Measurements from ENCODE around the gene DYSF.

Gene DYSF

DNA sequence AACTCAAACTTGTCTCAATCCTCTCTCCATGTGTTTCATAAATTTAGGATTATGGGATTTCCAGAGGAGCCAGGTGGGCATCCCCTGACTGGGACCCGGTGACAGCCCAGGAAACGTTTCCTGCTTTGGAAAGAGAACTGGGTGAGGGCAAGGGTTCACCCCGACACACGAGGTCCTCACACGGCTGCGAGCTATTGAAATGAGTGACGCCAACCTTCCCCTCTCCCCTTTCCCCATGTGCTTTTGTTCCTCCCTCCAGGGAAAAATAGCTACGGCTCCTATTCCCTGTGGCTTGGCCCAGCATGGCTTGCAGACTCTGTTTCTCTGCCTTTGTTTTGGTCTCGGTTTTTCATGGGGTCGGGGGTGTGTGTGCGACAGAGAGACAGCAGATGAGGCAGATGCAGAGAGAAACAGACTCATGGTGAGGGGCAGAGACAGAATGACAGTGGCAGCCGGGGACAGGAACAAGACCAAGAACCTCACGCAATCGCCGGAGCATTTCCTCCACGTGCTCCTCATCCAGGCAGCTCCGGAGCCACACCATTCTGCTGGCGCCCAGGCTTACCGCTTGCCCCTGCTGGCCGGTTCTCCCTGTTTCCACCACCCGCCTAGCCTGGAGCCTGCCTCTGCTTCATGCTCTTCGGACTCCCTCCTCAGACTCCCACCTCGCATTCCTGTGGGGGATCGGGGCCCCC lies 238.5 kb downstream of the DYSF start:
- Histone ChIP-seq H3K27ac (ENCODE audit: insufficient read depth in 1 of 2, low read depth in 1 of 2, low read length in 2 of 2, poor library complexity in 1 of 2, severe bottlenecking in 2 of 2) (no peak overlapping the region), H3K4me3 (ENCODE audit: control insufficient read depth in 1 of 7, extremely low read depth in 1 of 7, insufficient read depth in 4 of 7, low read depth in 2 of 7, low read length in 6 of 7) (no peak overlapping the region), H3K36me3 (ENCODE audit: control insufficient read depth in 4 of 4, insufficient read depth in 4 of 4, low read length in 3 of 4) (no peaks in the 10 kb centered on the region), H3K9me3 (ENCODE audit: control extremely low read depth in 1 of 5, control insufficient read depth in 4 of 5, insufficient read depth in 2 of 5, low read depth in 1 of 5, low read length in 4 of 5) (no peaks in the 10 kb centered on the region), H3K4me1 (ENCODE audit: control extremely low read depth in 1 of 4, control insufficient read depth in 4 of 4, insufficient read depth in 4 of 4, low read length in 3 of 4) (no peaks in the 10 kb centered on the region), H3K27me3 (replicated peaks in 2 of 5; ENCODE audit: control insufficient read depth in 4 of 5, insufficient read depth in 5 of 5, low read length in 4 of 5) (peaks cover 0 to 55% (median 14%) of the 10 kb centered on the region in 5 experiments)
- ChIA-PET CTCF (no interaction called here), POLR2A (no interaction called here)
- DNase-seq, result no peak
- WGBS (ENCODE audit: insufficient coverage), result 53% methylated on average over 23 of the region's 24 CpGs

- H3K36me3 ChIP-seq (ENCODE audit: control insufficient read depth in 4 of 4, insufficient read depth in 4 of 4, low read length in 3 of 4), result no peaks in the 10 kb centered on the region
- DNase-seq, result no peak
- H3K9me3 ChIP-seq (ENCODE audit: control extremely low read depth in 1 of 5, control insufficient read depth in 4 of 5, insufficient read depth in 2 of 5, low read depth in 1 of 5, low read length in 4 of 5), result no peaks in the 10 kb centered on the region
- H3K27me3 ChIP-seq (replicated peaks in 2 of 5; ENCODE audit: control insufficient read depth in 4 of 5, insufficient read depth in 5 of 5, low read length in 4 of 5), result peaks cover 0 to 50% (median 16%) of the 10 kb centered on the region in 5 experiments
- no peak overlapping the region for H3K4me3 ChIP-seq (ENCODE audit: control insufficient read depth in 1 of 7, extremely low read depth in 1 of 7, insufficient read depth in 4 of 7, low read depth in 2 of 7, low read length in 6 of 7)
- no peak overlapping the region for H3K27ac ChIP-seq (ENCODE audit: insufficient read depth in 1 of 2, low read depth in 1 of 2, low read length in 2 of 2, poor library complexity in 1 of 2, severe bottlenecking in 2 of 2)
- no peaks in the 10 kb centered on the region for H3K4me1 ChIP-seq (ENCODE audit: control extremely low read depth in 1 of 4, control insufficient read depth in 4 of 4, insufficient read depth in 4 of 4, low read length in 3 of 4)
- CTCF ChIA-PET, result interaction anchor here (1.6 kb wide), 1 partner anchor 8 kb away, joined by 3 read pairs; no protein-coding TSS in a partner anchor
- WGBS (ENCODE audit: insufficient coverage), result 81% methylated on average over 7 of the region's 10 CpGs
- POLR2A ChIA-PET, result interaction anchor here (0.5 kb wide), 1 partner anchor 25 kb away, joined by 4 read pairs; no protein-coding TSS in a partner anchor
Measured at GRCh38 chr2:71692621-71693277, 239.4 kb downstream of the DYSF start.

- CTCF ChIA-PET, result interaction anchor here (1.6 kb wide), 1 partner anchor 9 kb away, joined by 3 read pairs; no protein-coding TSS in a partner anchor
- peaks cover 0 to 45% (median 16%) of the 10 kb centered on the region in 5 experiments for H3K27me3 ChIP-seq (replicated peaks in 2 of 5; ENCODE audit: control insufficient read depth in 4 of 5, insufficient read depth in 5 of 5, low read length in 4 of 5)
Measured at GRCh38 chr2:71693286-71694270, 240.2 kb downstream of the DYSF start.

DNA sequence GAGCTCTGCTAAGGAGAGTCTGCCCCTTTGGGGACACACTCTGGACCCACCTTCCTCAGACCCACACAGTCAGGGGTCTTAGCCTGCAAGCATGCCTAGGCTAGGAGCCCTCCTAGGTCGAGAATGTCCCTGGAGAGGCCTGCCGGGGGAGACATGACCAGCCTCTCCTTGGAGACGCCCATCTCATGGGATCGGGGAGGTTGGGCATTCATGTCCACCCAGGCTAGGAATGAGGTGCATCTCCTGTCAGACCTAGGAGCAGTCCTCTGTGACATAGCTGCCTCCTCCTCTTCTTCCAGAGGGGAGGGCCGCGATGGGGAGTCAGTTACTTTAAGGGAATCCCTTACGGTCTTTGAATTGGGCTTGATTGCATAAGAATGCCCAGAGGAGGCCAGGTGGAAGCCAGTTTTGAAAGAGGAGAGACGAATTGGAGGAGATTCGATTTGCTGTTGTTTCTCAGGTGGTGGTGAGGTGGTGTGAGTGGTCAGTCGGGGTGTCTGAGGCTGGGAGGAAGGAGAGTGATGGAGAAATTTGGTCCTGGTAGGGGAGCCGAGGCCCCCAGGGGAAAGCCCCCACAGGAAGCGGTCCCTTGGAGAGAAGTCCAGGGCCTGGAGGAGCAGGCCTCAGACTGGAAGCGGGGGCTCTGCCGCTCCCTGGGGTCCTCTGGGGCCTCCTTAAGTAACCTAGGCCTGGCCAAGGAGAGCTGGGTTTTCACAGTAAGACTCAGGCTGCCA lies 241.3 kb downstream of the DYSF start:
- ChIA-PET CTCF (interaction anchor here (1.0 kb wide), 1 partner anchor 8 kb away, joined by 3 read pairs; no protein-coding TSS in a partner anchor), POLR2A (no interaction called here)
- no peaks in the 10 kb centered on the region for H3K9me3 ChIP-seq (ENCODE audit: control extremely low read depth in 1 of 5, control insufficient read depth in 4 of 5, insufficient read depth in 2 of 5, low read depth in 1 of 5, low read length in 4 of 5)
- H3K4me1 ChIP-seq (ENCODE audit: control extremely low read depth in 1 of 4, control insufficient read depth in 4 of 4, insufficient read depth in 4 of 4, low read length in 3 of 4), result no peaks in the 10 kb centered on the region
- DNase-seq, result no peak
- H3K27me3 ChIP-seq (replicated peaks in 2 of 5; ENCODE audit: control insufficient read depth in 4 of 5, insufficient read depth in 5 of 5, low read length in 4 of 5), result peaks cover 0 to 52% (median 16%) of the 10 kb centered on the region in 5 experiments
- H3K36me3 ChIP-seq (ENCODE audit: control insufficient read depth in 4 of 4, insufficient read depth in 4 of 4, low read length in 3 of 4), result no peaks in the 10 kb centered on the region
- no peak overlapping the region for H3K4me3 ChIP-seq (ENCODE audit: control insufficient read depth in 1 of 7, extremely low read depth in 1 of 7, insufficient read depth in 4 of 7, low read depth in 2 of 7, low read length in 6 of 7)
- H3K27ac ChIP-seq (ENCODE audit: insufficient read depth in 1 of 2, low read depth in 1 of 2, low read length in 2 of 2, poor library complexity in 1 of 2, severe bottlenecking in 2 of 2), result no peak overlapping the region
- 82% methylated on average over 11 of the region's 14 CpGs for WGBS (ENCODE audit: insufficient coverage)

More at GRCh38 chr2:71693286-71694270, 240.2 kb downstream of the DYSF start:
- DNase-seq, result no peak
- Histone ChIP-seq H3K4me3 (ENCODE audit: control insufficient read depth in 1 of 7, extremely low read depth in 1 of 7, insufficient read depth in 4 of 7, low read depth in 2 of 7, low read length in 6 of 7) (no peak overlapping the region), H3K9me3 (ENCODE audit: control extremely low read depth in 1 of 5, control insufficient read depth in 4 of 5, insufficient read depth in 2 of 5, low read depth in 1 of 5, low read length in 4 of 5) (no peaks in the 10 kb centered on the region), H3K4me1 (ENCODE audit: control extremely low read depth in 1 of 4, control insufficient read depth in 4 of 4, insufficient read depth in 4 of 4, low read length in 3 of 4) (no peaks in the 10 kb centered on the region), H3K36me3 (ENCODE audit: control insufficient read depth in 4 of 4, insufficient read depth in 4 of 4, low read length in 3 of 4) (no peaks in the 10 kb centered on the region), H3K27ac (ENCODE audit: insufficient read depth in 1 of 2, low read depth in 1 of 2, low read length in 2 of 2, poor library complexity in 1 of 2, severe bottlenecking in 2 of 2) (no peak overlapping the region)
- POLR2A ChIA-PET, result interaction anchor here (0.5 kb wide), 1 partner anchor 25 kb away, joined by 4 read pairs; no protein-coding TSS in a partner anchor
- WGBS (ENCODE audit: insufficient coverage), result 86% methylated on average over 11 of the region's 19 CpGs

- WGBS (ENCODE audit: insufficient coverage), result 82% methylated on average over 6 of the region's 13 CpGs
- Histone ChIP-seq H3K9me3 (ENCODE audit: control extremely low read depth in 1 of 5, control insufficient read depth in 4 of 5, insufficient read depth in 2 of 5, low read depth in 1 of 5, low read length in 4 of 5) (no peaks in the 10 kb centered on the region), H3K27me3 (replicated peaks in 2 of 5; ENCODE audit: control insufficient read depth in 4 of 5, insufficient read depth in 5 of 5, low read length in 4 of 5) (peaks cover 0 to 46% (median 14%) of the 10 kb centered on the region in 5 experiments), H3K4me3 (ENCODE audit: control insufficient read depth in 1 of 7, extremely low read depth in 1 of 7, insufficient read depth in 4 of 7, low read depth in 2 of 7, low read length in 6 of 7) (no peak overlapping the region), H3K36me3 (ENCODE audit: control insufficient read depth in 4 of 4, insufficient read depth in 4 of 4, low read length in 3 of 4) (no peaks in the 10 kb centered on the region), H3K4me1 (ENCODE audit: control extremely low read depth in 1 of 4, control insufficient read depth in 4 of 4, insufficient read depth in 4 of 4, low read length in 3 of 4) (no peaks in the 10 kb centered on the region), H3K27ac (ENCODE audit: insufficient read depth in 1 of 2, low read depth in 1 of 2, low read length in 2 of 2, poor library complexity in 1 of 2, severe bottlenecking in 2 of 2) (no peak overlapping the region)
- CTCF ChIA-PET, result interaction anchor here (1.0 kb wide), 1 partner anchor 8 kb away, joined by 3 read pairs; no protein-coding TSS in a partner anchor
- POLR2A ChIA-PET, result no interaction called here
- DNase-seq, result no peak
Measured at GRCh38 chr2:71695235-71696120, 242.1 kb downstream of the DYSF start.

- peaks cover 0 to 2% (median 0%) of the 10 kb centered on the region in 4 experiments for H3K4me1 ChIP-seq (ENCODE audit: control extremely low read depth in 1 of 4, control insufficient read depth in 4 of 4, insufficient read depth in 4 of 4, low read length in 3 of 4)
- WGBS (ENCODE audit: insufficient coverage), result 60% methylated on average over 5 of the region's 8 CpGs
- peaks cover 0 to 37% (median 11%) of the 10 kb centered on the region in 5 experiments for H3K27me3 ChIP-seq (replicated peaks in 2 of 5; ENCODE audit: control insufficient read depth in 4 of 5, insufficient read depth in 5 of 5, low read length in 4 of 5)
- H3K36me3 ChIP-seq (ENCODE audit: control insufficient read depth in 4 of 4, insufficient read depth in 4 of 4, low read length in 3 of 4), result no peaks in the 10 kb centered on the region
- CTCF ChIA-PET, result no interaction called here
- H3K4me3 ChIP-seq (ENCODE audit: control insufficient read depth in 1 of 7, extremely low read depth in 1 of 7, insufficient read depth in 4 of 7, low read depth in 2 of 7, low read length in 6 of 7), result no peak overlapping the region
- H3K27ac ChIP-seq (ENCODE audit: insufficient read depth in 1 of 2, low read depth in 1 of 2, low read length in 2 of 2, poor library complexity in 1 of 2, severe bottlenecking in 2 of 2), result no peak overlapping the region
- POLR2A ChIA-PET, result no interaction called here
- no peak for DNase-seq
- H3K9me3 ChIP-seq (ENCODE audit: control extremely low read depth in 1 of 5, control insufficient read depth in 4 of 5, insufficient read depth in 2 of 5, low read depth in 1 of 5, low read length in 4 of 5), result no peaks in the 10 kb centered on the region
Measured at GRCh38 chr2:71696381-71696780, 243.0 kb downstream of the DYSF start.

Measured in common myeloid progenitor, CD34-positive (primary cell).